ENCODE data around the gene RAB6B.

GRCh38 chr3:133880287-133880686 is 15.4 kb downstream of the RAB6B start:
- TF ChIP-seq, protein P1, sequence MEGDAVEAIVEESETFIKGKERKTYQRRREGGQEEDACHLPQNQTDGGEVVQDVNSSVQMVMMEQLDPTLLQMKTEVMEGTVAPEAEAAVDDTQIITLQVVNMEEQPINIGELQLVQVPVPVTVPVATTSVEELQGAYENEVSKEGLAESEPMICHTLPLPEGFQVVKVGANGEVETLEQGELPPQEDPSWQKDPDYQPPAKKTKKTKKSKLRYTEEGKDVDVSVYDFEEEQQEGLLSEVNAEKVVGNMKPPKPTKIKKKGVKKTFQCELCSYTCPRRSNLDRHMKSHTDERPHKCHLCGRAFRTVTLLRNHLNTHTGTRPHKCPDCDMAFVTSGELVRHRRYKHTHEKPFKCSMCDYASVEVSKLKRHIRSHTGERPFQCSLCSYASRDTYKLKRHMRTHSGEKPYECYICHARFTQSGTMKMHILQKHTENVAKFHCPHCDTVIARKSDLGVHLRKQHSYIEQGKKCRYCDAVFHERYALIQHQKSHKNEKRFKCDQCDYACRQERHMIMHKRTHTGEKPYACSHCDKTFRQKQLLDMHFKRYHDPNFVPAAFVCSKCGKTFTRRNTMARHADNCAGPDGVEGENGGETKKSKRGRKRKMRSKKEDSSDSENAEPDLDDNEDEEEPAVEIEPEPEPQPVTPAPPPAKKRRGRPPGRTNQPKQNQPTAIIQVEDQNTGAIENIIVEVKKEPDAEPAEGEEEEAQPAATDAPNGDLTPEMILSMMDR (IDR thresholded peaks at IDR 0.05) = no peak
- no peak for TF ChIP-seq POLR2AphosphoS5 (IDR thresholded peaks at IDR 0.05)

Data from breast epithelium (tissue), 3 donors.